Parathyroid adenoma (tissue), 2 donors: ENCODE results near the gene CFAP54.

Source experiments
- H2AFZ ChIP-seq: fragments of 300-600 bp; sonication (generic); one replicate; pipeline ENCODE4 v1.7.0; 2017; ENCODE audit warnings: antibody characterized with exemption, mild to moderate bottlenecking
- H3K27ac ChIP-seq: fragments of 300-600 bp; sonication (generic); one replicate; pipeline ENCODE4 v1.7.0; 2017
- H3K27me3 ChIP-seq: fragments of 300-600 bp; sonication (generic); one replicate; pipeline ENCODE4 v1.7.0; 2017; ENCODE audit warnings: low read length; ENCODE audit not compliant: control insufficient read depth, insufficient read depth
- H3K36me3 ChIP-seq: fragments of 300-600 bp; sonication (generic); one replicate; pipeline ENCODE4 v1.7.0; 2017; ENCODE audit warnings: low read length; ENCODE audit not compliant: control insufficient read depth, insufficient read depth
- H3K4me1 ChIP-seq: fragments of 300-600 bp; sonication (generic); one replicate; pipeline ENCODE4 v1.7.0; 2017; ENCODE audit warnings: control low read depth
- H3K4me2 ChIP-seq: fragments of 300-600 bp; sonication (generic); one replicate; pipeline ENCODE4 v1.7.0; 2017; ENCODE audit warnings: low read length
- H3K4me3 ChIP-seq: fragments of 300-600 bp; sonication (generic); one replicate; pipeline ENCODE4 v1.7.0; 2017; ENCODE audit warnings: low read depth, low read length
- H3K79me2 ChIP-seq: fragments of 300-600 bp; sonication (generic); one replicate; pipeline ENCODE4 v1.7.0; 2017; ENCODE audit warnings: control low read depth
- H3K9ac ChIP-seq: fragments of 300-600 bp; sonication (generic); one replicate; pipeline ENCODE4 v1.7.0; 2017; ENCODE audit warnings: mild to moderate bottlenecking
- H3K9me3 ChIP-seq: fragments of 300-600 bp; sonication (generic); one replicate; pipeline ENCODE4 v1.7.0; 2017; ENCODE audit warnings: low read length; ENCODE audit not compliant: control insufficient read depth
- TF ChIP-seq, protein P1 (sequence below): fragments of 300-600 bp; sonication (generic); IDR thresholded peaks from one replicate; pipeline ENCODE4 v1.7.0; 2017; ENCODE audit warnings: antibody characterized with exemption, mild to moderate bottlenecking
- donor health status: primary hyperparathyroidism.

The CFAP54 gene

GRCh38 chr12:96465896-96466295 is 23.5 kb upstream of the CFAP54 start:
- H3K79me2 ChIP-seq: no peaks in the 10 kb centered on the region
- no peak overlapping the region for H2AFZ ChIP-seq
- H3K27me3 ChIP-seq: no peaks in the 10 kb centered on the region
- TF ChIP-seq, protein P1, sequence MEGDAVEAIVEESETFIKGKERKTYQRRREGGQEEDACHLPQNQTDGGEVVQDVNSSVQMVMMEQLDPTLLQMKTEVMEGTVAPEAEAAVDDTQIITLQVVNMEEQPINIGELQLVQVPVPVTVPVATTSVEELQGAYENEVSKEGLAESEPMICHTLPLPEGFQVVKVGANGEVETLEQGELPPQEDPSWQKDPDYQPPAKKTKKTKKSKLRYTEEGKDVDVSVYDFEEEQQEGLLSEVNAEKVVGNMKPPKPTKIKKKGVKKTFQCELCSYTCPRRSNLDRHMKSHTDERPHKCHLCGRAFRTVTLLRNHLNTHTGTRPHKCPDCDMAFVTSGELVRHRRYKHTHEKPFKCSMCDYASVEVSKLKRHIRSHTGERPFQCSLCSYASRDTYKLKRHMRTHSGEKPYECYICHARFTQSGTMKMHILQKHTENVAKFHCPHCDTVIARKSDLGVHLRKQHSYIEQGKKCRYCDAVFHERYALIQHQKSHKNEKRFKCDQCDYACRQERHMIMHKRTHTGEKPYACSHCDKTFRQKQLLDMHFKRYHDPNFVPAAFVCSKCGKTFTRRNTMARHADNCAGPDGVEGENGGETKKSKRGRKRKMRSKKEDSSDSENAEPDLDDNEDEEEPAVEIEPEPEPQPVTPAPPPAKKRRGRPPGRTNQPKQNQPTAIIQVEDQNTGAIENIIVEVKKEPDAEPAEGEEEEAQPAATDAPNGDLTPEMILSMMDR: no peak
- no peaks in the 10 kb centered on the region for H3K36me3 ChIP-seq
- no peak overlapping the region for H3K4me2 ChIP-seq
- no peaks in the 10 kb centered on the region for H3K9me3 ChIP-seq
- H3K4me1 ChIP-seq: no peaks in the 10 kb centered on the region
- H3K9ac ChIP-seq: no peak overlapping the region
- no peak overlapping the region for H3K4me3 ChIP-seq
- H3K27ac ChIP-seq: no peak overlapping the region

DNA sequence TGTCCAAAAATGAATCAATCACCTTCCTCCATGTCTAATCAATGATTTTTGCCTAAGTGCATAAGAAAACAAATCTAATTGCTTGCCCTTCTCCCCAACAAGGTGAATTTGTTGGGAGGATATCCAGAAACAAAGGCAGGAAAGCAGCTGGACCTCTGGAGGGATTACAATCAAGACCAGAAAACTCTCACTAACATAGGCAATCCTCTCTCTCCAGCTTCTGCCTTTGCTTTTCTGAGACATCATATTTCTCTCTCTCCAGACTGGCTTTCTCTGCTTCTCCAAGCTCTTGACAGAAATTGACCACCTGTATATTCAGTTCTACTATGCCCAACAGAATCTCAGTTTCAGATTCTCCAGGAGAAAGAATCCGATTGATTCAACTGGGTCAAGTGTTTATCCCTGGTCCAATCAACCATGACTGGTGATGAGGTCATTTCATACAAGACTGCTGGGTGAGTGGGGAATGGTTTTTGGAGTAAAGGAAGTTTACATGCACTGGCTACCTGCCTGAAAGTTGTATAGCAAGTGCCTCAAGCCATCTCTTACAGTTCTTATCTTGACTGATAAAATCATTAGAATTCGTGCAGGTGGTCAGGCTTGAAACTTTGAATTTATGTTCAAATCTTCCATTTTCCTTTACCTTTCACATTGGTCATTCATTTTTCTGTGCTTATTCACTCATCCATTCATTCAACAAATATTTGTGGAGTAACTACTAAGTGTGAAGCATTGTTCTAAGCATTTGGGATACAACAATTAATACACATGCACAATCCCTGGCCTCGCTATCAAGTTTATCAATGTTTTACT is 22.2 kb upstream of the CFAP54 start:
- Histone ChIP-seq H3K4me2 (no peak overlapping the region), H3K4me3 (no peak overlapping the region), H3K27me3 (no peaks in the 10 kb centered on the region), H3K79me2 (no peaks in the 10 kb centered on the region), H3K4me1 (no peaks in the 10 kb centered on the region), H3K9ac (no peak overlapping the region), H3K27ac (no peak overlapping the region), H3K36me3 (no peaks in the 10 kb centered on the region), H3K9me3 (no peaks in the 10 kb centered on the region), H2AFZ (peak overlapping the region; percentile 11)
- TF ChIP-seq, protein P1: no peak

GRCh38 chr12:96471368-96472050 is 17.9 kb upstream of the CFAP54 start:
- TF ChIP-seq, protein P1: no peak
- H3K9me3 ChIP-seq: no peaks in the 10 kb centered on the region
- H3K4me3 ChIP-seq: no peak overlapping the region
- no peak overlapping the region for H3K27ac ChIP-seq
- no peak overlapping the region for H2AFZ ChIP-seq
- no peak overlapping the region for H3K9ac ChIP-seq
- no peak overlapping the region for H3K4me2 ChIP-seq
- H3K27me3 ChIP-seq: no peaks in the 10 kb centered on the region
- H3K79me2 ChIP-seq: no peaks in the 10 kb centered on the region
- H3K4me1 ChIP-seq: no peaks in the 10 kb centered on the region
- H3K36me3 ChIP-seq: no peaks in the 10 kb centered on the region

- Histone ChIP-seq H3K4me1 (no peaks in the 10 kb centered on the region), H3K4me3 (no peak overlapping the region), H3K27ac (no peak overlapping the region), H3K9me3 (no peaks in the 10 kb centered on the region), H2AFZ (no peak overlapping the region), H3K79me2 (no peaks in the 10 kb centered on the region), H3K4me2 (no peak overlapping the region), H3K9ac (no peak overlapping the region), H3K36me3 (no peaks in the 10 kb centered on the region), H3K27me3 (no peaks in the 10 kb centered on the region)
- TF ChIP-seq, protein P1: no peak
These were observed 17.0 kb upstream of the CFAP54 start for GRCh38 chr12:96472384-96472783.
